ENCODE results near the gene LY6G5C.

LY6G5C gene, protein sequence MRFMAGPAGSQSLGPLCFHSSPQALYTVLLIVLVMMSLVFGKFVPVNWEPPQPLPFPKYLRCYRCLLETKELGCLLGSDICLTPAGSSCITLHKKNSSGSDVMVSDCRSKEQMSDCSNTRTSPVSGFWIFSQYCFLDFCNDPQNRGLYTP

DNA sequence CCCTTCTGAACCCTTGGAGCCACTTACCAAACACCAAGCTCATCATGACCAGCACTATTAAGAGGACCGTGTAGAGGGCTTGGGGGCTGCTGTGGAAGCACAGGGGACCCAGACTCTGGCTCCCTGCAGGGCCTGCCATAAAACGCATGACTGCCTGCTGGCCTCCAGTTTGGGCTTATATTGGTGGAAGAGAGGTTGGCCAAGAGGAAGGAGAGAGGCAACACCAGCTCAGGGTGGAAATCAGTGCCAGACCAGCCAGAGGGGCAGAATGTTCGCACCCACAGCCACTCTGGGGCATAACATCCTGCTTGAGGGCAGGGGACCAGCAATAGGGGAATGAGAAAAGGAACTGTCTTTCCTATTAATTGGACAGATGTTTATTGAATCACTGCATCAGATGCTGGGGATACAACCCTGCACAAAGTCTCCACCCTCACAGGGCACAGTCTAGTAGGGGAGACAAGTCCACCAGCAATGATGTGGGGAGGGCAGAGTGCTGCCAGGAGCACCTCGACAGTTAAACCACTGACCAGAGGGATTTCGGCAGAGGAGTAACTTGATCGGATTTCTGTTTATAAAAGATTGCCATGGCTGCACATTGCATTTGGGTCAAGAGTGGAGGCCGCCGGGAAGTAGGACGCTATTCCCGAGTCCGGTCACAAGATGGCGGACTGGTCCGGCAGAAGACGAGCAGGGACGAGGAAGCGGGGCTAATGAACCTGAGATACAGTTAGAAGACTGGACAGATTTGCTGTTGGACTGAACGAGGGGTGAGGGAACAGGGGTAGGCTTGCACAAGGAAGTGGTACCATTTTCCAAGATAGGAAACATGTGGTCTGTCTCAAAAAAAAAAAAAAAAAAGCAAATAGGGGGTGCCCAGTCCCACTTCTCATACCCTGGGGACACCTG, at the start of gene LY6G5C:
Gene LY6G5C, minus strand, starts transcription at position 842 of the 909 bp plus-strand sequence. Its CDS starts 694 bp downstream, at position 148.
- peak; percentile 89 for DNase-seq
- Histone ChIP-seq H3K27me3 (ENCODE audit: insufficient read depth, low read depth, severe bottlenecking) (no peaks in the 10 kb centered on the region), H3K27ac (peak within 1 kb of the TSS; percentile 21; the same call in 1 of the 2 replicates), H3K9me3 (ENCODE audit: severe bottlenecking) (no peaks in the 10 kb centered on the region), H3K36me3 (peaks cover 8% of the 10 kb centered on the region), H3K4me3 (ENCODE audit: low read depth, low read length) (no peak within 1 kb of the TSS)
- TF ChIP-seq, protein P1, sequence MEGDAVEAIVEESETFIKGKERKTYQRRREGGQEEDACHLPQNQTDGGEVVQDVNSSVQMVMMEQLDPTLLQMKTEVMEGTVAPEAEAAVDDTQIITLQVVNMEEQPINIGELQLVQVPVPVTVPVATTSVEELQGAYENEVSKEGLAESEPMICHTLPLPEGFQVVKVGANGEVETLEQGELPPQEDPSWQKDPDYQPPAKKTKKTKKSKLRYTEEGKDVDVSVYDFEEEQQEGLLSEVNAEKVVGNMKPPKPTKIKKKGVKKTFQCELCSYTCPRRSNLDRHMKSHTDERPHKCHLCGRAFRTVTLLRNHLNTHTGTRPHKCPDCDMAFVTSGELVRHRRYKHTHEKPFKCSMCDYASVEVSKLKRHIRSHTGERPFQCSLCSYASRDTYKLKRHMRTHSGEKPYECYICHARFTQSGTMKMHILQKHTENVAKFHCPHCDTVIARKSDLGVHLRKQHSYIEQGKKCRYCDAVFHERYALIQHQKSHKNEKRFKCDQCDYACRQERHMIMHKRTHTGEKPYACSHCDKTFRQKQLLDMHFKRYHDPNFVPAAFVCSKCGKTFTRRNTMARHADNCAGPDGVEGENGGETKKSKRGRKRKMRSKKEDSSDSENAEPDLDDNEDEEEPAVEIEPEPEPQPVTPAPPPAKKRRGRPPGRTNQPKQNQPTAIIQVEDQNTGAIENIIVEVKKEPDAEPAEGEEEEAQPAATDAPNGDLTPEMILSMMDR (IDR thresholded peaks at IDR 0.05; ENCODE audit: low read depth, low read length): peak; percentile 90

DNA sequence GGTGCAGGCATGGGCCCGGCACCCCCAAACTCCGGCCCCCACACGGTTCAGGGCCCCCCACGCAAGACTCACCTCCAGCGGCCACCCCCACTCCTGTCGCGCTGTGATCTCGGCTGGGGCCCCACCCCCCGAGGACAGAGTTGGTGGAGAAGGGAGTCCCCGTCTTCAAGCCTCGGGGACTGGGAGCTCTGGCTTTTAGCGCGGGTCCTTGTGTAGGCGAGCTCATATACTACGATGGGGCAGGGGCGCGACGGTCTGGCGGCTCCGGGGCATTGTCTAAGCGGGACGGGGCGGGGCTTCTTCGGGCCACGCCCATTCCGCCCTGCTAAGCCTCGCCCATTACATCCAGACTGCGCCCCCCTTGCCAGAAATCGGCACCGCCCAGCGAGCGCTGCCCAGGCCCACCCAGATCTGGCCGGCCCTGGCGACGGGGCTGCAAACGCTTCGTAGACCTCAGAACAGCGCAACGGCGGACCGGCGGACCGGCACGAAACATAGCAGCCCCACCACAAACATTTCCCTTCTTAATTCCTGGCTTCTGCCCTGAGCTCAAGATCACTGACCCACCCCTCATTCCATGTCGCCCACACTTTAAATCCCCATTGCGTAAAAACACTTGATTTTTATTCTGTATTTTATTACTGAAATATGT, 49.2 kb upstream of the LY6G5C start:
- peak; percentile 94 for DNase-seq
- Histone ChIP-seq H3K27me3 (ENCODE audit: insufficient read depth, low read depth, severe bottlenecking) (no peaks in the 10 kb centered on the region), H3K27ac (peak overlapping the region; percentile 81), H3K9me3 (ENCODE audit: severe bottlenecking) (no peaks in the 10 kb centered on the region), H3K36me3 (peaks cover 68% of the 10 kb centered on the region), H3K4me3 (ENCODE audit: low read depth, low read length) (peak overlapping the region; percentile 82)
- TF ChIP-seq, protein P1 (IDR thresholded peaks at IDR 0.05; ENCODE audit: low read depth, low read length): peak; percentile 14; the same call in 1 of the 2 replicates

DNA sequence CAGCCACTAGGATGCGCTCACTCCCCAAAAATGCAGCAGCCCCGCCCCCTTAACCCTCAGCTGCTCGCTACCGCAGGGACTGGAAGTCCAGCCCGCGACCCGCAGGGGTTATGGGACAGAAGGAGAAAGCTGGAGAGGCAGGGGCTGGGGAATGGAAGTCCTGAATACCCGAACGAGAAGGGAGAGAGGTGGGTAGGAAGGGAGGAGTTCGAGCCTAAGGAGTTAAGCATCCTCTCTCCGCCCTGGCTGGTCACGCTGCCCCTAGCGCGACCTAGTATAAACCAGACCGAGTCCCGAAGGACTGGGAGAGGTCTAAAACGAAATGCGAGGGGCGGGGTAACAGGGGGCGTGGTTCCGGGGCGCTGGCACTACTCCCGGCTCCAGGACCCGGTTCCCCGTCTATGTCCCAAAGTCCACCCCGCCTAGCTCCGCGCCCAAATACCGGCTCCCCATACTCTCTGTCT, 48.7 kb upstream of the LY6G5C start:
- TF ChIP-seq, protein P1 (IDR thresholded peaks at IDR 0.05; ENCODE audit: low read depth, low read length): no peak; the same call in 1 of the 2 replicates

DNA sequence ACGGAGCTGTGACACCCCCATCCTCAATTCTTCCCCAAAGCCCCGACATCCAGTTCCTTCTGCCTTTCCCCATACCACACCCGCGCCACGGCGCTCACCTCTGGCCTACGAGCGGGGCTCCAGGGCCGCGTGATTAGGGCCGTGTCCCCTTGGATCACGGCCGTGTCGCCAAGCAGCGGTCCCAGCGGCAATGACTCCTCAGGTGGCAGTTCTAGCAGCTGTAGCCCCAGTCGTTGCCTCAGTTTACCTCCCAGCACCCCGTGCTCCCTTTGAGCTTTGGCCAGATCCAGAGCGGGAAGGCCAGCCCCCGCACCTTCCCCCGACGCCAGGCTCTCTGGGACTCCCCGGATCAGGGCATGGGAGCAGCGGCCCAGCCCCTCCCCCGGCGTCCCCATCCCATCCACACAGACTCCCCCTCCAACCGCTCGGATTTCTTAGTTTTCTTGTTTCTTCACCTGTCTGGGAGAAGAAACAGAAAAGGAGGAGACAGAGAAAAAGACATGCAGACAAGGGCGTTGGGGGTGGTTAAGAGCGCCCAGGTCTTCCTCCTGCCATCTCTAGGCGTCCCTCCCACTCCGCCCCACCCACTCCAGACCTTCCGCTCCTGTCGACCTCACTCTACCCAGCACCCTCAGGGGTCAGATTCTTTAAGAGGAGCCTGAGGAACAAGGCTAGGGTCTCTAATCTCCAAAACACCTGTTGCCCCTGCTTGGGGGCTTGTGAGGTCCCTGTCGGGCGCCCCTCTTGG, 48.1 kb upstream of the LY6G5C start, which contains the start of gene DDAH2:
Gene DDAH2, minus strand, starts transcription at position 533 of the 748 bp plus-strand sequence. Its CDS starts 138 bp downstream, at position 395.
- Histone ChIP-seq H3K4me3 (ENCODE audit: low read depth, low read length) (peak within 1 kb of the TSS; percentile 82), H3K36me3 (peaks cover 61% of the 10 kb centered on the region), H3K27ac (peak within 1 kb of the TSS; percentile 81), H3K27me3 (ENCODE audit: insufficient read depth, low read depth, severe bottlenecking) (no peaks in the 10 kb centered on the region), H3K9me3 (ENCODE audit: severe bottlenecking) (no peaks in the 10 kb centered on the region)
- TF ChIP-seq, protein P1 (IDR thresholded peaks at IDR 0.05; ENCODE audit: low read depth, low read length): peak; percentile 90; the same call in 1 of the 2 replicates
- no peak for DNase-seq

More for the DNA sequence above, 48.7 kb upstream of the LY6G5C start:
- H3K27ac ChIP-seq: peak overlapping the region; percentile 81
- DNase-seq: peak; percentile 98
- H3K9me3 ChIP-seq (ENCODE audit: severe bottlenecking): no peaks in the 10 kb centered on the region
- H3K36me3 ChIP-seq: peaks cover 67% of the 10 kb centered on the region
- H3K4me3 ChIP-seq (ENCODE audit: low read depth, low read length): peak overlapping the region; percentile 82
- H3K27me3 ChIP-seq (ENCODE audit: insufficient read depth, low read depth, severe bottlenecking): no peaks in the 10 kb centered on the region
